Central memory CD4-positive, alpha-beta T cell (primary cell): ENCODE data around the gene RWDD2A.

Experiments used
- DNase-seq: peaks from one replicate; pipeline ENCODE4 v3.0.0; 2022

RWDD2A gene

DNA sequence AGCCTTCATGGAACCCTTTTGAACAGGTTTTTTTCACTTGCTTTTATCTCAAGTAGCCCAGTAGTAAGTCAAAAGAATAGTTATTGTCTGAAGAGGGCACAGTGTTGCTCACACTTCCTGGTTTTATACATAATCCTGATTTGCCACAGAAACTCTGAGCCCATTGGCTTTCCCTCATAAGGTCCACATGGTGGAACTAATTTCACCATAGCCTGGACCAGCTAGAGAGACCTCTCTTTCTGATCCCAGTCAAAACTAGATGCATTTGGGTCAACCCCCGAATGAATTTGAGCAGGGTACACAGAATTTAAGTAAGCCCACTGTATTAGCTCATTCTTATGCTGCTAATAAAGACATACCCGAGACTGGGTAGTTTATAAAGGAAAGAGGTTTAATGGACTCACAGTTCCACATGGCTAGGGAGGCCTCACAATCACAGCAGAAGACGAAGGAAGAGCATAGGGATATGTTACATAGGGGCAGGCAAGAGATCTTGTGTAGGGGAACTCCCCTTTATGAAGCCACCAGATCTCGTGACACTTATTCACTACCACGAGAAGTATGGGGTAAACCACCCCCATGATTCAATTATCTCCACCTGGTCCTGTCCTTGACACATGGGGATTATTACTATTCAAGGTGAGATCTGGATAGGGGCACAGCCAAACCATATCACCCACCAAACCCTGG is 6.2 kb downstream of the RWDD2A start:
- no peak for DNase-seq

GRCh38 chr6:83199863-83200225 is 6.7 kb downstream of the RWDD2A start:
- DNase-seq, result no peak

- DNase-seq, result no peak
Measured at GRCh38 chr6:83202031-83202430, 8.9 kb downstream of the RWDD2A start.

DNA sequence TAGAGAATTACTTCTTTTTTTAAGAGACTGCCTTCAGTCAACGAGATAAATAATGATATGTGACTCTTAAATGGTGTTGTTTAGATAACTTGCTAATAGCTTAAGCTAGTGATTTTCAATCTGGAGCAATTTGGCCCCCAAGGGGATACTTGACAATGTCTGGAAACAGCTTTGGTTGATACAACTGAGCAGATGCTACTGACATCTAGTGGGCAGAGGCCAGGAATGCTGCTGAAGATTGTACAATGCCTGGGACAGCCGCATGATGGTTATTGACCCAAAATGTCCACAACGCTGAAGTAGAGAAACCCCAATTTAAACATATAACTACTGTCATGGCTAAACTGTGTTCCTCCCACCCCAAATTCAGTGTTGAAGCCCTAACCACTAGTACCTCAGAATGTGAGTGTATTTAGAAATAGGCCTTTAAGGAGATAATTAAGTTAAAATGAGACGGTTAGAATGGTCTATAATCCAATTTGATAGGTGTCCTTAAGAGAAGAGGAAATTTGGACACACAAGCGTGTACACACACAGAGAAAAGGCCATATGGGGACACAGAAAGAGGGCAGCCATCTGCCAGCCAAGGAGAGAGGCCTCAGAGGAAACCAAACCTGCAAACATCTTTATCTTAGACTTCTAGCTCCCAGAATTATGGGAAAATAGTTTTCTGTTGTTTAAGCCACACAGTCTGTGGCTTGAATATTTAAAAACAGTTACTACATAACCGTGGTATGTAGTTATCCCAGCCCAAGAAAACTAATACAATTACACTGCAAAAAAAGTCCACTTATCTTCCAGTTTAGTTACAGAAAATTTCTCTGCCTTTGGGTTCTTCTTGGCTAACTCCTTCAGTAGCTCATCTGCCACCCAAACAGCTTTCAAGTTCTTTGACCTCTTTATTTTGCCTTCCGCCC is 22.2 kb downstream of the RWDD2A start:
- peak; percentile 37 for DNase-seq

DNA sequence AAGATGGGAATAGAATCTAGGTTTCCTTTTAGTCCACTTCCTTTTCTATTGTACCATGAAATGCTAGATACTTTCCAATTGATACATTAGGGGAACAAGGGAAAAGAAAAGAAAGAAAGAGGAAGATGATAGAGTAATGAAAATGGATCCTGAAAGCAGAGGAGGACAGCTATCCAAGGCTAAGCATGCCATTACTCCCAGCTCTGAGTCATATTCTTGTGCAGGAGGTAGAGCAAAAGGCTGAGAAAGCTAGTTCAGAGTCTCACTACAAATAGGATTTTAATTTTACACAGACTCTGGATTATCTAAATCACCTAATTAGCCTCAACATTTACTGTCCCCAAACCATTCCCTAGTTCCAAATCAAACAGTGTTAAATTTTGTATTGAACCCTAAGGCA is 23.6 kb downstream of the RWDD2A start:
- DNase-seq, result no peak

GRCh38 chr6:83218646-83219045 is 25.5 kb downstream of the RWDD2A start:
- no peak for DNase-seq

- DNase-seq, result no peak
Measured at GRCh38 chr6:83220121-83220520, 27.0 kb downstream of the RWDD2A start.

- no peak for DNase-seq
Measured at GRCh38 chr6:83221276-83221675, 28.1 kb downstream of the RWDD2A start.

DNA sequence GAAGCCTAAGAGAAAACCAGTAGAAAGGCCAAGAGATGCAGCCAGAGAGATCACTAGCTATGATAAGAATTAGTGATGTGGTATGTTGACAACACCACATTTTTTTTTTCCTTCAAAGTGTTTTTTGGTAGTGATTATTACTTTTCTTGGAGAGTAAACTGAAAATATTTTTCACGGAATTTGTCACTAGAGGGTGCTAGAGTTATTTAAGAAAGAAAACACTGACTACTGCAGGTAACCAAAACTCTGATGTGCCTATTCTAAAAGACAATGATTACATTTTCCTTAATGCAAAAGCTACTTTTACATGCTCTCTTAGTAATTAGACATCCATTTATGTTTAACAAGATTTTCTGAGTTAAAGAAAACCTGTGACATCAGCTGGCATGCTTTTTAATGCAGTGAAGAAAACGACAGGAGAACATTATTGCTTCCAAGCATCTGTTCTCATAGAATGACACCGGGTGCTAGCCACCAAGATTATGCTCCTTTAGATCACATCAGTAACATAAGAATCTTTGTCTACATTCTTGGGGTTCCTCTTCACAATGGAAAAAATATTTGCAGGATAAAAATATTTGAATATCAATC is 28.8 kb downstream of the RWDD2A start:
- DNase-seq, result peak; percentile 9

GRCh38 chr6:83226517-83226916 is 33.4 kb downstream of the RWDD2A start:
- DNase-seq, result no peak

DNA sequence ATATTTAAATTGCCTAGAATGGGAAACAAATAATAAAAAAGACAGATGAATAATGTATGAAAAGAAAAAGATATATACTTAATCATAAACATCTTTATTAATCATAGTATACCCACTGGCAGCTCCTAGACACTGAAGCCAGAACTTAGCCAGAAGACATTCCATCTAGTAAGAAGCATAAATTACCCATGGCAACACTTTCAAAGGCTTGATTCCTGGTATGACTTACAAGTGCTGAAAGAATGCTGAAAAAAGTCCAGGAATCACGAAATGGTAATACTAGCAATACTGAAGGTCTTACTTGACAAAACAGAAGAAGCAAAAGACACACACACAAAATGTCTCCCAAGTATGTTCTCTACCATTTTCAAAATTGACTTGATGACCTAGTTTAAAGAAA is 38.0 kb downstream of the RWDD2A start:
- DNase-seq, result no peak

GRCh38 chr6:83247471-83247870 is 54.3 kb downstream of the RWDD2A start:
- no peak for DNase-seq
